GM10847 (cell line): ENCODE data around the gene TMPO.

Experiments used
- POLR2A ChIP-seq: IDR thresholded peaks from 2 replicates; pipeline ENCODE4 v1.6.1; 2011; ENCODE audit not compliant: insufficient read length; ENCODE audit errors: extremely low read depth

Gene TMPO

GRCh38 chr12:98593351-98594049 is 78.1 kb downstream of the TMPO start, which contains the start of gene SLC25A3:
TSS of gene SLC25A3 (plus strand) at chr12:98593686. CDS start at chr12:98593979, 293 bp downstream.
- TF ChIP-seq POLR2A = peak; percentile 99

- no peak for TF ChIP-seq POLR2A
Measured at GRCh38 chr12:98594050-98594835, 78.9 kb downstream of the TMPO start.

GRCh38 chr12:98595243-98595988 is 80.0 kb downstream of the TMPO start:
- TF ChIP-seq POLR2A = no peak
